Measurements from ENCODE around the gene ABCB11. TPM values are rescaled to one million over a fixed set of nuclear protein-coding genes. Genes with fewer than 3 reads are reported as not detected.

ABCB11 gene
- total and polyA plus RNA-seq, 10 of the 15 experiments (the other 5 are each of a cell fraction or from before 2014, with no cell fraction given), result not detected

- no peak for TF ChIP-seq CUX1 (IDR thresholded peaks at IDR 0.05; ENCODE audit: insufficient replicate concordance, low read depth, low read length)
- no peak for TF ChIP-seq TCF12 (IDR thresholded peaks at IDR 0.05; ENCODE audit: low read depth, low read length)
- TF ChIP-seq, protein P1, sequence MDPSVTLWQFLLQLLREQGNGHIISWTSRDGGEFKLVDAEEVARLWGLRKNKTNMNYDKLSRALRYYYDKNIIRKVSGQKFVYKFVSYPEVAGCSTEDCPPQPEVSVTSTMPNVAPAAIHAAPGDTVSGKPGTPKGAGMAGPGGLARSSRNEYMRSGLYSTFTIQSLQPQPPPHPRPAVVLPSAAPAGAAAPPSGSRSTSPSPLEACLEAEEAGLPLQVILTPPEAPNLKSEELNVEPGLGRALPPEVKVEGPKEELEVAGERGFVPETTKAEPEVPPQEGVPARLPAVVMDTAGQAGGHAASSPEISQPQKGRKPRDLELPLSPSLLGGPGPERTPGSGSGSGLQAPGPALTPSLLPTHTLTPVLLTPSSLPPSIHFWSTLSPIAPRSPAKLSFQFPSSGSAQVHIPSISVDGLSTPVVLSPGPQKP (IDR thresholded peaks at IDR 0.05; ENCODE audit: low read depth, low read length), result no peak
- TF ChIP-seq TCF3 (IDR thresholded peaks at IDR 0.05; ENCODE audit: borderline replicate concordance, insufficient read depth, low read depth, low read length), result no peak
- TF ChIP-seq ZNF622 (IDR thresholded peaks at IDR 0.05), result no peak
- TF ChIP-seq SIN3A (IDR thresholded peaks at IDR 0.05; ENCODE audit: low read depth, low read length), result no peak
- TF ChIP-seq WRNIP1 (IDR thresholded peaks at IDR 0.05; ENCODE audit: borderline replicate concordance, low read depth, low read length), result no peak
- no peak for TF ChIP-seq RAD21 (IDR thresholded peaks at IDR 0.05; ENCODE audit: insufficient read depth, low read depth, low read length)
- TF ChIP-seq RBBP5 (conservative IDR thresholded peaks at IDR 0.05), result no peak
- no peak for TF ChIP-seq SUZ12 (IDR thresholded peaks at IDR 0.05; ENCODE audit: unreplicated experiment)
- TF ChIP-seq NBN (IDR thresholded peaks at IDR 0.05), result no peak
These were observed 17.5 kb downstream of the ABCB11 start (continued) for GRCh38 chr2:169013628-169014026.

Data from GM12878 (cell line).